ENCODE results near the gene MCRS1. TPM values are rescaled to one million over a fixed set of nuclear protein-coding genes. Genes with fewer than 3 reads are reported as not detected.
"Not testable (repeated sequence)": the region's sequence is repeated elsewhere in the genome, so short reads cannot be mapped to it uniquely, and the experiment has no call there.

The MCRS1 gene
- polyA plus RNA-seq (ENCODE audit: insufficient read length in 4 of 4), result 10 to 100 TPM; 65.3 to 85.6 (median 72.2) TPM

GRCh38 chr12:49567611-49568441, at the start of gene MCRS1:
MCRS1 (minus strand) TSS chr12:49568142; CDS start chr12:49566731, 1,411 bp downstream.
- peak; percentile 77 to 94 (median 88) for DNase-seq (ENCODE audit: low read depth in 4 of 4, low spot score in 2 of 4)

GRCh38 chr12:49616533-49617219, 48.7 kb upstream of the MCRS1 start:
- DNase-seq (ENCODE audit: low read depth in 4 of 4, low spot score in 2 of 4), result no peak

GRCh38 chr12:49615725-49616124, 47.8 kb upstream of the MCRS1 start:
- no peak for DNase-seq (ENCODE audit: low read depth in 4 of 4, low spot score in 2 of 4)

- DNase-seq (ENCODE audit: low read depth in 4 of 4, low spot score in 2 of 4), result no peak
Measured at GRCh38 chr12:49612210-49612609, 44.3 kb upstream of the MCRS1 start.

GRCh38 chr12:49610785-49611184, 42.8 kb upstream of the MCRS1 start:
- DNase-seq (ENCODE audit: low read depth in 4 of 4, low spot score in 2 of 4), result not testable (repeated sequence)

- no peak for DNase-seq (ENCODE audit: low read depth in 4 of 4, low spot score in 2 of 4)
Measured at GRCh38 chr12:49609875-49610154, 41.9 kb upstream of the MCRS1 start.

- no peak for DNase-seq (ENCODE audit: low read depth in 4 of 4, low spot score in 2 of 4)
Measured at GRCh38 chr12:49609059-49609874, 41.3 kb upstream of the MCRS1 start.

- DNase-seq (ENCODE audit: low read depth in 4 of 4, low spot score in 2 of 4), result not testable (repeated sequence)
Measured at GRCh38 chr12:49605539-49605938, 37.6 kb upstream of the MCRS1 start, which contains the start of gene FAM186B. FAM186B (minus strand) TSS chr12:49605639; CDS start chr12:49605477, 162 bp downstream.

- no peak for DNase-seq (ENCODE audit: low read depth in 4 of 4, low spot score in 2 of 4)
Measured at GRCh38 chr12:49604856-49605255, 36.9 kb upstream of the MCRS1 start.

- DNase-seq (ENCODE audit: low read depth in 4 of 4, low spot score in 2 of 4), result no peak
Measured at GRCh38 chr12:49603721-49604120, 35.8 kb upstream of the MCRS1 start.

- no peak for DNase-seq (ENCODE audit: low read depth in 4 of 4, low spot score in 2 of 4)
Measured at GRCh38 chr12:49599961-49600360, 32.0 kb upstream of the MCRS1 start.

- DNase-seq (ENCODE audit: low read depth in 4 of 4, low spot score in 2 of 4), result no peak
Measured at GRCh38 chr12:49598527-49598926, 30.6 kb upstream of the MCRS1 start.

GRCh38 chr12:49588721-49589516, 21.0 kb upstream of the MCRS1 start:
- no peak for DNase-seq (ENCODE audit: low read depth in 4 of 4, low spot score in 2 of 4)

- DNase-seq (ENCODE audit: low read depth in 4 of 4, low spot score in 2 of 4), result no peak
Measured at GRCh38 chr12:49588281-49588680, 20.3 kb upstream of the MCRS1 start.

GRCh38 chr12:49587174-49587908, 19.4 kb upstream of the MCRS1 start:
- DNase-seq (ENCODE audit: low read depth in 4 of 4, low spot score in 2 of 4), result no peak

GRCh38 chr12:49585477-49586459, 17.8 kb upstream of the MCRS1 start:
- DNase-seq (ENCODE audit: low read depth in 4 of 4, low spot score in 2 of 4), result no peak

GRCh38 chr12:49584591-49584990, 16.6 kb upstream of the MCRS1 start:
- DNase-seq (ENCODE audit: low read depth in 4 of 4, low spot score in 2 of 4), result no peak

GRCh38 chr12:49583366-49584094, 15.6 kb upstream of the MCRS1 start:
- no peak for DNase-seq (ENCODE audit: low read depth in 4 of 4, low spot score in 2 of 4)

All from left renal cortex interstitium (tissue), 4 donors.